SIG-M5 (cell line): ENCODE data around the gene KIFC3.

Experiments
- DNase-seq: peaks from one replicate; lab custom pipeline; 2025; lab: John Stamatoyannopoulos, UW

The KIFC3 gene

GRCh38 chr16:57765160-57765728, 37.0 kb downstream of the KIFC3 start:
- no peak for DNase-seq

GRCh38 chr16:57764341-57765159, 37.7 kb downstream of the KIFC3 start:
- DNase-seq = no peak

- no peak for DNase-seq
These were observed 38.3 kb downstream of the KIFC3 start for GRCh38 chr16:57764006-57764340.

- no peak for DNase-seq
These were observed 38.8 kb downstream of the KIFC3 start for GRCh38 chr16:57763285-57764005.

- no peak for DNase-seq
These were observed 39.8 kb downstream of the KIFC3 start for GRCh38 chr16:57762365-57763040.

- no peak for DNase-seq
These were observed 40.3 kb downstream of the KIFC3 start for GRCh38 chr16:57761957-57762356.

- no peak for DNase-seq
These were observed 41.0 kb downstream of the KIFC3 start for GRCh38 chr16:57761301-57761700.

- no peak for DNase-seq
These were observed 41.7 kb downstream of the KIFC3 start for GRCh38 chr16:57760357-57761160.

- DNase-seq = no peak
These were observed 42.5 kb downstream of the KIFC3 start for GRCh38 chr16:57759541-57760356.

- DNase-seq = no peak
These were observed 43.2 kb downstream of the KIFC3 start for GRCh38 chr16:57759131-57759530.

- DNase-seq = no peak
These were observed 43.8 kb downstream of the KIFC3 start for GRCh38 chr16:57758331-57759117.

GRCh38 chr16:57757883-57758282, 44.4 kb downstream of the KIFC3 start:
- no peak for DNase-seq

GRCh38 chr16:57757326-57757786, 44.9 kb downstream of the KIFC3 start:
- no peak for DNase-seq

- DNase-seq = no peak
These were observed 45.6 kb downstream of the KIFC3 start for GRCh38 chr16:57756424-57757325.

- no peak for DNase-seq
These were observed 46.4 kb downstream of the KIFC3 start for GRCh38 chr16:57755726-57756423.

- DNase-seq = no peak
These were observed 47.1 kb downstream of the KIFC3 start for GRCh38 chr16:57755061-57755684.

- DNase-seq = no peak
These were observed 47.8 kb downstream of the KIFC3 start for GRCh38 chr16:57754354-57755060.
